Karpas-422 (cell line): ENCODE measurements around the gene ELAPOR1. TPM values are rescaled to one million over a fixed set of nuclear protein-coding genes. Genes with fewer than 3 reads are reported as not detected.

Experiments
- DNase-seq: peaks from one replicate; pipeline ENCODE4 v3.0.0-alpha.2; 2015
- H2AFZ ChIP-seq: fragments of 200-600 bp; sonication (generic); 2 replicates; pipeline ENCODE4 v1.6.1; 2014; ENCODE audit warnings: antibody characterized with exemption, low read length, mixed read lengths
- H3K27ac ChIP-seq: fragments of 200-600 bp; sonication (generic); 2 replicates; pipeline ENCODE4 v1.5.1; 2014; ENCODE audit warnings: mild to moderate bottlenecking, low read length, moderate library complexity
- H3K27me3 ChIP-seq: fragments of 200-600 bp; sonication (generic); 2 replicates; pipeline ENCODE4 v1.6.1; 2014; ENCODE audit warnings: low read length, mixed read lengths
- H3K36me3 ChIP-seq: fragments of 200-600 bp; sonication (generic); 2 replicates; pipeline ENCODE4 v1.6.1; 2014; ENCODE audit warnings: low read length, mixed read lengths; ENCODE audit not compliant: insufficient read depth
- H3K4me1 ChIP-seq: fragments of 200-600 bp; sonication (generic); 2 replicates; pipeline ENCODE4 v1.6.1; 2014; ENCODE audit warnings: mild to moderate bottlenecking, low read length, mixed read lengths
- H3K4me2 ChIP-seq: fragments of 200-600 bp; sonication (generic); 2 replicates; pipeline ENCODE4 v1.6.1; 2014; ENCODE audit warnings: low read length, low read depth, mild to moderate bottlenecking; ENCODE audit not compliant: poor library complexity, severe bottlenecking
- H3K4me3 ChIP-seq: fragments of 200-600 bp; sonication (generic); 2 replicates; pipeline ENCODE4 v1.5.1; 2014; ENCODE audit warnings: mild to moderate bottlenecking, antibody characterized with exemption, low read length, mixed read lengths
- H3K79me2 ChIP-seq: fragments of 200-600 bp; sonication (generic); 2 replicates; pipeline ENCODE4 v1.6.1; 2014; ENCODE audit warnings: mild to moderate bottlenecking, low read length, mixed read lengths
- H3K9ac ChIP-seq: fragments of 200-600 bp; sonication (generic); 2 replicates; pipeline ENCODE4 v1.6.0; 2014; ENCODE audit warnings: low read length
- H3K9me2 ChIP-seq: fragments of 200-600 bp; sonication (generic), shearing (Covaris generic); replicated peaks from 2 replicates; pipeline ENCODE4 v1.6.0; 2014; ENCODE audit warnings: mild to moderate bottlenecking, low read length, moderate library complexity; ENCODE audit not compliant: insufficient read depth
- H3K9me3 ChIP-seq: fragments of 300-700, 200-600 bp; sonication (generic); 2 replicates; pipeline ENCODE4 v1.6.1; 2014; ENCODE audit warnings: low read length, mixed read lengths
- H4K20me1 ChIP-seq: fragments of 200-600 bp; sonication (generic); 2 replicates; pipeline ENCODE4 v1.6.1; 2014; ENCODE audit warnings: mild to moderate bottlenecking, antibody characterized with exemption, low read length, low read depth; ENCODE audit not compliant: insufficient read depth
- total RNA-seq: library from RNA; depleted of rRNA; stranded (reverse); fragments of >200 nt; shearing (Covaris generic); gene quantifications from 2 replicates; pipeline ENCODE4 v1.2.3, GENCODE V29; 2014; ENCODE audit warnings: low replicate concordance

The ELAPOR1 gene
- total RNA-seq, 1 experiment from 2014 or later = 4.7 TPM

DNA sequence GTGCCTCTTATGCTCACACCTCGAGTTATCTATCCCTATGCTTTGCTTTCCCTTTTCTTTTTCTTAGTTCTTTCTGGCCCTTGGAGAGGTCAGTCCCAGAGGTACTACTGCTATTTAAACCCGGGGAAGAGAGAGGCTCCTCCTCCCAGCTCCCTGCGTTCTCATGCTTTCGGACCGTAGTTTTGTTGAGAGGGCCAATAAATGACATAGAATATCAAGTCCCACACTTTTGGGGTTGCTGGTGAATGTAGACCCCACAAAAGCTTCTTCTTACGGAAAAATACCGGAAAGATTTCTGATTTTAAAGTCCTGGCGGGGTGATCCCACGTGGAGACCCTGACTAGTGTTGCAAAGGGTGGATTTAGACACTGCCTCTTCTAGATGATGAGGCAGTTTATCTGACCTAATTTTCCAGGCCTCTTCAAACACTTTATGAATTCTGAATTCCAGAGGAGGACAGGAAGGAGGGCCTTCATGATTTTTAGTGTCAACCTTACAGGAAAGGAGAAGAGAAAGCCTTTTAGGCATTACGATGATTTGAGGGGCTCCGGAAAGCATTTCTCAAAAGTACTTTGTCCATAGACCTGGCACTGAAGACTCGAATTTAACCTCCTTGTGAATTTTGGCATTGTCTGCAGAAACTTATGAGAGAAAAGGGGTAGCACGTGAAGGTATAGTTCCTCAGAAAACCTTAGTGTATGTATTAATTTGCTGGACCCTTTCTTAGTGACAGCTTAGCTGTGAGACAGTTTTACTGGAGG lies 22.7 kb upstream of the ELAPOR1 start:
- peak overlapping the region; percentile 77 for H3K9ac ChIP-seq
- peak overlapping the region; percentile 76 for H3K4me3 ChIP-seq
- no peaks in the 10 kb centered on the region; the same call in 1 of the 2 replicates for H3K36me3 ChIP-seq
- peak; percentile 82 for DNase-seq
- H3K4me1 ChIP-seq = peaks cover 28% of the 10 kb centered on the region
- H4K20me1 ChIP-seq = no peaks in the 10 kb centered on the region
- no peaks in the 10 kb centered on the region for H3K9me2 ChIP-seq
- peak overlapping the region; percentile 83 for H3K4me2 ChIP-seq
- H3K9me3 ChIP-seq = no peaks in the 10 kb centered on the region
- peaks cover 53% of the 10 kb centered on the region for H3K79me2 ChIP-seq
- H2AFZ ChIP-seq = peak overlapping the region; percentile 85; the same call in 1 of the 2 replicates
- peak overlapping the region; percentile 58 for H3K27ac ChIP-seq
- no peaks in the 10 kb centered on the region for H3K27me3 ChIP-seq

DNA sequence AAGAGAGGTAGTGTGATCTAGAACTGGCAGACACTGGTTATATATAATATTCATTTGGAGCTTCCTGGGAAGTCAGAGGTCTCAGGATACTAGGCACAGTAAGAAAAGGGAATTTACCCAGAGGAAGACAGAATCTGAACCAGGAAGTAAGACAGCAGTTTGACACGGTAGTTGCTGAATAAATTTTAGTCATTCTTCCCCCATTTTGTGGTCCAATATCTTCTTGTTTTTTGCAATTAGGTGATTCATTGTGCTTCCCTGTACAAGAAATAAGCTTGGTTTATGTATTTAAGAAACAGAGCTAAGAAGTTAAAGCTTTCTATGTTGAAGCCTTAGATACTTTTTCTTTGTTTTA lies 22.1 kb upstream of the ELAPOR1 start:
- Histone ChIP-seq H3K36me3 (no peaks in the 10 kb centered on the region; the same call in 1 of the 2 replicates), H3K4me2 (peak overlapping the region; percentile 83), H3K9me2 (no peaks in the 10 kb centered on the region), H3K4me1 (peaks cover 29% of the 10 kb centered on the region), H3K79me2 (peaks cover 53% of the 10 kb centered on the region), H3K9me3 (no peaks in the 10 kb centered on the region), H3K27ac (peak overlapping the region; percentile 58), H3K27me3 (no peaks in the 10 kb centered on the region), H4K20me1 (no peaks in the 10 kb centered on the region), H3K4me3 (peak overlapping the region; percentile 76), H2AFZ (no peak overlapping the region), H3K9ac (peak overlapping the region; percentile 77)
- peak; percentile 56 for DNase-seq

DNA sequence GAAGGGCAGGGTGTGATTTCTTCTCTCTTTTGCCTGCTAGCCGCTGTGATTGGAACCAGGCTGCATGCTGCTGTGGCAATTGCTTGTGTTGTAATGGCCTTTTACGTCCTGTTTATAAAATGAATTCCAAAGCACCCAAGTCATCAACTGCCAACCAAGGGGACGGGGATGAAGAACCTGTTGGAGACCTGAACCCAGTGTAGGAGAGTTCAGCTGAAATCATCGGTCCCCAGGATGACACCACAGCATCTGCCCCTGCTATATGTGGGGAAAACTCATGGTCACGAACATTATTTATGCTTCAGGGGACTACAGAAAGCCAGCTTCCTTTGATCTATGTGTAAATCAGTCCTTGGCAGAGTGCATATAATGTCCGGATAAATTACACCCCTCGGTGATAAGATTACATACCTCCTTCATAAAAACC lies 19.5 kb upstream of the ELAPOR1 start:
- Histone ChIP-seq H3K27me3 (no peaks in the 10 kb centered on the region), H3K4me2 (no peak overlapping the region), H3K9ac (no peak overlapping the region), H3K4me1 (peaks cover 29% of the 10 kb centered on the region), H3K9me2 (no peaks in the 10 kb centered on the region), H3K4me3 (no peak overlapping the region), H4K20me1 (no peaks in the 10 kb centered on the region), H3K36me3 (no peaks in the 10 kb centered on the region; the same call in 1 of the 2 replicates), H2AFZ (no peak overlapping the region), H3K9me3 (no peaks in the 10 kb centered on the region), H3K27ac (no peak overlapping the region), H3K79me2 (peaks cover 52% of the 10 kb centered on the region)
- DNase-seq = no peak

DNA sequence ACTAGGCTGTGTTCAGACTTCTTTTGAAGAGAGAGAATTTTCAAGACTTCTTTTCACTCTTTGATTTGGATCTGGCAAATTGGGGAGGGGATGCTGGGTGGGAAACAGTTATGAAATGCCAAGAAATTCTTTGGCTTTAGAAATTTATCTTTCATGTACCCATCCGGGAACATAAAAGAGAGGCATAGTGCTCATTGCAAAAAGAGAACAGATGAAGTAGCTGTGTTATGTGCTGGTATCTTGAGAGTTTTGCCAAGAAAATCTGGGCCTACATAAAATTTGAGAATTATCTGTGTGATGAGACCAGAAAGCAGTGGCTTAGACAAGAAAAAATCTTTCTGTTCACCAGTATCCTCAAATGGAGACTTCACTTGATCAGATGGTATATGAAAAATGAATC lies 19.0 kb upstream of the ELAPOR1 start:
- DNase-seq = no peak
- H3K4me2 ChIP-seq = no peak overlapping the region
- H3K27ac ChIP-seq = no peak overlapping the region
- H3K4me3 ChIP-seq = no peak overlapping the region
- no peak overlapping the region for H3K9ac ChIP-seq
- H3K4me1 ChIP-seq = peaks cover 27% of the 10 kb centered on the region
- H2AFZ ChIP-seq = no peak overlapping the region
- H3K27me3 ChIP-seq = no peaks in the 10 kb centered on the region
- H3K9me3 ChIP-seq = no peaks in the 10 kb centered on the region
- H3K9me2 ChIP-seq = no peaks in the 10 kb centered on the region
- H4K20me1 ChIP-seq = no peaks in the 10 kb centered on the region
- H3K79me2 ChIP-seq = peaks cover 49% of the 10 kb centered on the region
- H3K36me3 ChIP-seq = no peaks in the 10 kb centered on the region; the same call in 1 of the 2 replicates

DNA sequence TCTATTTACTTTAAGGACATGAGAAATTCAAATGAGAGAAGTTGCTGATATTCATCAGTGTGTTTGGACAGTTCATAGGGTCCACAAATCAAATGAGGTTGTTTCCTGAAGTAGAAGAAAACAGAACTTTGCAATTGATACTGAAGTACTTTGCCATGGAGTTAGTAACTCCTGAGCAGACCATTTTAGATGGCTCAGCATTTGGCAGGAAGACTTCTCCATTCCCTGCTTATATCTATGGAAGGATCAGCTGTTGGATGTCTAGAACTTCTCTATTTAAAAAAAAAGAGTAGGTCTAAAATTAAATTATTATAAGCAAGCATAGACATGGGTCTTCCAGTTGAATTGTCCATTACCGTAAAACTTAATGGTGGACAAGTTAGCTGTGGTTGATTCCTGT lies 18.3 kb upstream of the ELAPOR1 start:
- peaks cover 22% of the 10 kb centered on the region for H3K4me1 ChIP-seq
- H3K4me2 ChIP-seq = no peak overlapping the region
- no peak overlapping the region for H3K4me3 ChIP-seq
- H3K27me3 ChIP-seq = no peaks in the 10 kb centered on the region
- H3K79me2 ChIP-seq = peaks cover 49% of the 10 kb centered on the region
- no peak overlapping the region for H3K9ac ChIP-seq
- H3K27ac ChIP-seq = no peak overlapping the region
- no peak overlapping the region for H2AFZ ChIP-seq
- no peak for DNase-seq
- no peaks in the 10 kb centered on the region for H3K9me3 ChIP-seq
- peaks cover 5% of the 10 kb centered on the region; the same call in 1 of the 2 replicates for H4K20me1 ChIP-seq
- H3K9me2 ChIP-seq = no peaks in the 10 kb centered on the region
- peaks cover 1% of the 10 kb centered on the region for H3K36me3 ChIP-seq

DNA sequence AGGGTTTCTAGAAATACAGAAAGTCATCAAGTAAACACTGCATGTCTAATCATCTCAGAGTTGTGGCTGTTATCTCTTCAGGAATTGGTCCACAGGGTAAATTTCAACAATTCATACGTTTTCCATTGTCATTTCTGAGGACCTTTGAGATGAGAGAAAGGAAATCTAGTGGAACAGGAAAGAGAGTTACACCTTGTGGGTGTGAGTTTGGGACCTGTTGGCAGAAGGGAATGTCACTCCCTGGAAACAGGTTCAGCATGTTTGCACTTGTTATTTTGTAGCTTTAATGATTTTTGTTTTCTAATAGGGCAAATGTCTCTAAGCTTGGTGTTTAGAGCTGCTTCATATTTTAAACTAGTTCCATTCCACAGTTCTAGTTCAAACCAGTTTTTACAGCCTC lies 17.8 kb upstream of the ELAPOR1 start:
- no peak for DNase-seq
- H3K79me2 ChIP-seq = peaks cover 51% of the 10 kb centered on the region
- H3K36me3 ChIP-seq = peaks cover 6% of the 10 kb centered on the region
- H3K9ac ChIP-seq = no peak overlapping the region
- no peak overlapping the region for H2AFZ ChIP-seq
- H3K9me3 ChIP-seq = no peaks in the 10 kb centered on the region
- no peaks in the 10 kb centered on the region for H3K9me2 ChIP-seq
- H3K4me3 ChIP-seq = no peak overlapping the region
- peaks cover 24% of the 10 kb centered on the region for H3K4me1 ChIP-seq
- H3K27me3 ChIP-seq = no peaks in the 10 kb centered on the region
- no peak overlapping the region; the same call in 1 of the 2 replicates for H3K27ac ChIP-seq
- peaks cover 10% of the 10 kb centered on the region for H4K20me1 ChIP-seq
- no peak overlapping the region for H3K4me2 ChIP-seq

DNA sequence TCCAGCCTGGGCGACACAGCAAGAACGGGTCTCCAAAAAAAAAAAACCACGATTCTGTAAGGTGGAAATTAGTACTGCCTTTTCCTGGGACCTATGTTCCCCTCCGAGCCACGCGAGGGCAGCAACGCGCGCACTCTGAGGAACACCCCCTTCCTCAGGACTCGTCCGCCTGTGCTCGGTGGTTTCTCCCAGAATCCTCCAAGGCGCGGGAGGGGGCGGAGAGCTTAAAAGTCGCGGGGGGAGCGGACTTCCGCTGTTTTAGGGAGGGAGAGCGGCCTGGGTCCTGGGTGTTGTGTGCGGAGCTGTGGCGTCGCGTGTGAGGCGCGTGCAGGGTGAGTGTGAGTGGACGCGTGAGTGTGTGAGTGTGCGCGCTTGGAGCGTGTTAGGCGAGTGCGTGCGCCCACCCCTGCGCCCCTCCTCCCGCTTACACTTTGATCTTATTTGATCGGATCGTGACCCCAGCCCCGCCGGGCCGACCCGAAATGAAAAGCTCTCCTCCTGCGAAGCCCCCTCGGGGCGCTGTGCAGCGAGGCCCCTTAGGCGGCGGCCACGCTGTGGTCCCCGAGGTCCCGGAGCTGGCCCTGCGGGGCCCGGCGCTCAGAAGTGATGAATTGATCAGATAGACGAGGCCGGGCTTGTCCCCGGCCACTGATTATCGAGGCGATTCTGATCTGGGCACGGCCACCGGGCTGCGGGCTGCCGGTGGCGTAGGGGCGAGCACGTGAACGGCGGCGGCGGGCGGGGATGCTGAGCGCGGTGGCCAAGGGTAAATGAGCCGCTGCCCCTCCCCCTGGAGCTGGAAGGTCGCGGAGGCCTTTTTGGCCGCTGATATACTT lies 13.8 kb upstream of the ELAPOR1 start:
- peak overlapping the region; percentile 99 for H3K4me3 ChIP-seq
- peak overlapping the region; percentile 92; the same call in 1 of the 2 replicates for H2AFZ ChIP-seq
- H3K4me2 ChIP-seq = peak overlapping the region; percentile 96
- peaks cover 11% of the 10 kb centered on the region for H3K36me3 ChIP-seq
- peak overlapping the region; percentile 70 for H3K27ac ChIP-seq
- H3K9me2 ChIP-seq = no peaks in the 10 kb centered on the region
- no peaks in the 10 kb centered on the region for H3K27me3 ChIP-seq
- H3K9ac ChIP-seq = peak overlapping the region; percentile 100
- peak; percentile 99 for DNase-seq
- no peaks in the 10 kb centered on the region for H3K9me3 ChIP-seq
- H4K20me1 ChIP-seq = peaks cover 18% of the 10 kb centered on the region
- H3K79me2 ChIP-seq = peaks cover 19% of the 10 kb centered on the region
- peaks cover 17% of the 10 kb centered on the region for H3K4me1 ChIP-seq
